Measurements from ENCODE around the gene MINDY2. TPM values are rescaled to one million over a fixed set of nuclear protein-coding genes. Genes with fewer than 3 reads are reported as not detected.
"Not testable (repeated sequence)": the region's sequence is repeated elsewhere in the genome, so short reads cannot be mapped to it uniquely, and the experiment has no call there.

Gene MINDY2
- total and polyA plus RNA-seq, 2 experiments from 2014 or later: 30.7 to 40.2 TPM

DNA sequence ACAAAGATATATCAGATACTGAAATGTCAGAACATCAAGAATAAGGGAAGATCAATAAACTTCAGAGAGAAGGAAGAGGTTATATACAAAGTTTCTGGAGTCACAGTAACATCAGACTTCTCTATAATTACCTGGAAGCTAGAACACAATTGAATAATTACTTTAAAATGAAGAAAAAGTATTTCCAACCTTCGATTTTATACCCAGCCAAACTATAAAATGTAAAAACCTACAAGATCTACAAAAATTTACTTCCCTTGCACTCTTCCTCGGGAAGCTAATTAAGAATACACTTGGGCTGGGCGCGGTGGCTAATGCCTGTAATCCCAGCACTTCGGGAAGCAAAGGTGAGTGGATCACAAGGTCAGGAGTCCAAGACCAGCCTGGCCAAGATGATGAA lies 6.6 kb upstream of the MINDY2 start:
- no peak for DNase-seq (ENCODE audit: low read depth in 1 of 2, low spot score in 1 of 2)
- TF ChIP-seq, protein P1, sequence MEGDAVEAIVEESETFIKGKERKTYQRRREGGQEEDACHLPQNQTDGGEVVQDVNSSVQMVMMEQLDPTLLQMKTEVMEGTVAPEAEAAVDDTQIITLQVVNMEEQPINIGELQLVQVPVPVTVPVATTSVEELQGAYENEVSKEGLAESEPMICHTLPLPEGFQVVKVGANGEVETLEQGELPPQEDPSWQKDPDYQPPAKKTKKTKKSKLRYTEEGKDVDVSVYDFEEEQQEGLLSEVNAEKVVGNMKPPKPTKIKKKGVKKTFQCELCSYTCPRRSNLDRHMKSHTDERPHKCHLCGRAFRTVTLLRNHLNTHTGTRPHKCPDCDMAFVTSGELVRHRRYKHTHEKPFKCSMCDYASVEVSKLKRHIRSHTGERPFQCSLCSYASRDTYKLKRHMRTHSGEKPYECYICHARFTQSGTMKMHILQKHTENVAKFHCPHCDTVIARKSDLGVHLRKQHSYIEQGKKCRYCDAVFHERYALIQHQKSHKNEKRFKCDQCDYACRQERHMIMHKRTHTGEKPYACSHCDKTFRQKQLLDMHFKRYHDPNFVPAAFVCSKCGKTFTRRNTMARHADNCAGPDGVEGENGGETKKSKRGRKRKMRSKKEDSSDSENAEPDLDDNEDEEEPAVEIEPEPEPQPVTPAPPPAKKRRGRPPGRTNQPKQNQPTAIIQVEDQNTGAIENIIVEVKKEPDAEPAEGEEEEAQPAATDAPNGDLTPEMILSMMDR (IDR thresholded peaks at IDR 0.05; ENCODE audit: low read depth, low read length): no peak
- Histone ChIP-seq H3K36me3 (no peaks in the 10 kb centered on the region), H3K27ac (no peak overlapping the region), H3K4me1 (ENCODE audit: low read depth) (no peaks in the 10 kb centered on the region), H3K4me3 (no peak overlapping the region), H3K27me3 (no peaks in the 10 kb centered on the region), H3K9me3 (ENCODE audit: low read depth) (peaks cover 4% of the 10 kb centered on the region)

DNA sequence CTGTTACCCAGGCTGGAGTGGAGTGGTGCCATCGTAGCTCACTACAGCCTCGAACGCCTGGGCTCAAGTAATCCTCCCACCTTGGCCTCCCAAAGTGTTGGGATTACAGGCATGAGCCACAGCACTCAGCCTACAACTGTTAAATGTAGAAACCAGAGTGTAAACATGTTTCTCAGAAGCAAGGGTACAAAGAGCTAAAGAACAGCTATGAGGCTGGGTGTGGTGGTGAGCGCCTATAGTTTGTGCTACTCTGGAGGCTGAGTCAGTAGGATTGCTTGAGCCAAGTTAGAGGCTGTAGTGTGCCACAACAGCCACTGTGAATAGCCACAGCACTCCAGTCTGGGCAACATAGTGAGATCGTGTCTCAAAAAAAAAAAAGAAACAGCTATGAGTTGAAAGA lies 4.8 kb upstream of the MINDY2 start:
- Histone ChIP-seq H3K4me1 (ENCODE audit: low read depth) (peaks cover 6% of the 10 kb centered on the region), H3K9me3 (ENCODE audit: low read depth) (peaks cover 4% of the 10 kb centered on the region), H3K27ac (no peak overlapping the region), H3K27me3 (no peaks in the 10 kb centered on the region), H3K36me3 (no peaks in the 10 kb centered on the region), H3K4me3 (no peak overlapping the region)
- DNase-seq (ENCODE audit: low read depth in 1 of 2, low spot score in 1 of 2): no peak
- TF ChIP-seq, protein P1 (IDR thresholded peaks at IDR 0.05; ENCODE audit: low read depth, low read length): no peak

- H3K27me3 ChIP-seq; H3K4me3 ChIP-seq; H3K36me3 ChIP-seq; H3K27ac ChIP-seq; H3K9me3 ChIP-seq (ENCODE audit: low read depth); DNase-seq (ENCODE audit: low read depth in 1 of 2, low spot score in 1 of 2): not testable (repeated sequence)
- peaks cover 16% of the 10 kb centered on the region for H3K4me1 ChIP-seq (ENCODE audit: low read depth)
These were observed 2.5 kb upstream of the MINDY2 start for GRCh38 chr15:58768601-58769004.

DNA sequence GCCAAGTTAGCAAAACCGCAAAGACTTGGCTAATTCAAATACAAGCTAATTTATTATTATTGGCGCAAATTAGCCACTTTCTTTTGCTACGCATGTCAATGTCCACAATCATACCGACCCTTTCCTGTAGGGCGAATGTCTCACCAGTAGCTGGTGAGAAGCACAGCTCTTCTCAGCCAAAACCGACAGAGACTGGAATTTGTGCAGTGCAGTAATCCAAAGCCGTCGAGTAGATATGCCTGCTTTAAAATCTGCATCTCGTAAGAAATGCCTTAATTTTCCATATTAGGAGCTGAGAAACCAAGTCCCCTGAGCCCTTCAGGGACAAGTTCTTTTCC lies 614 bp upstream of the MINDY2 start:
- Histone ChIP-seq H3K27me3 (no peaks in the 10 kb centered on the region), H3K4me3 (peak overlapping the region; percentile 12), H3K4me1 (ENCODE audit: low read depth) (peaks cover 22% of the 10 kb centered on the region), H3K9me3 (ENCODE audit: low read depth) (no peaks in the 10 kb centered on the region), H3K36me3 (no peaks in the 10 kb centered on the region), H3K27ac (peak overlapping the region; percentile 93)
- TF ChIP-seq, protein P1 (IDR thresholded peaks at IDR 0.05; ENCODE audit: low read depth, low read length): no peak
- peak in 1 of 2 donors; percentile 92 for DNase-seq (ENCODE audit: low read depth in 1 of 2, low spot score in 1 of 2)

GRCh38 chr15:58771621-58772250 lies 634 bp downstream of the MINDY2 start:
- Histone ChIP-seq H3K4me1 (ENCODE audit: low read depth) (peaks cover 22% of the 10 kb centered on the region), H3K27ac (peak overlapping the region; percentile 88), H3K9me3 (ENCODE audit: low read depth) (no peaks in the 10 kb centered on the region), H3K27me3 (no peaks in the 10 kb centered on the region), H3K36me3 (no peaks in the 10 kb centered on the region), H3K4me3 (peak overlapping the region; percentile 80)
- TF ChIP-seq, protein P1 (IDR thresholded peaks at IDR 0.05; ENCODE audit: low read depth, low read length): no peak
- no peak for DNase-seq (ENCODE audit: low read depth in 1 of 2, low spot score in 1 of 2)

DNA sequence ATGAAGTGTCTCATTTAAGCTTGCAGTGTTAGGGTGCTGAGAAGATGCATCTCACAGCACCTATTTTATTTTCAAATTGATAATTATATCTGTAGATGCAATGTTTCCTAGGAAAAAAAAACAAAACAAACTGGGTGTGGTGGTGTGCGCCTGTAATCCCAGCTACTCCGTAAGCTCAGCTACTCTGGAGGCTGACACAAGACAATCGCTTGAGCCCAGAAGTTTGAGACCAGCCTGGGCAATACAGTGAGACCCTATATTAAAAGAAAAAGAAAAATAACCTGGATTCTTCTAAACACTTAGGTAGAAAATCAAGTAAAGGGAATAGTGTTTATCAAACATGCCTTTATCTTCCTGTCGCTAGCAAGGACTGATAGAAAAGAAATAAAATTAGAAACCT lies 1.9 kb downstream of the MINDY2 start:
- H3K4me1 ChIP-seq (ENCODE audit: low read depth): peaks cover 22% of the 10 kb centered on the region
- TF ChIP-seq, protein P1 (IDR thresholded peaks at IDR 0.05; ENCODE audit: low read depth, low read length): no peak
- H3K36me3 ChIP-seq: no peaks in the 10 kb centered on the region
- no peak for DNase-seq (ENCODE audit: low read depth in 1 of 2, low spot score in 1 of 2)
- H3K27ac ChIP-seq: peak overlapping the region; percentile 88
- H3K9me3 ChIP-seq (ENCODE audit: low read depth): no peaks in the 10 kb centered on the region
- no peaks in the 10 kb centered on the region for H3K27me3 ChIP-seq
- peak overlapping the region; percentile 80 for H3K4me3 ChIP-seq
